Osteoblast (primary cell): ENCODE measurements around the gene C5. TPM values are rescaled to one million over a fixed set of nuclear protein-coding genes. Genes with fewer than 3 reads are reported as not detected.
A peak's percentile ranks its signal among the peaks of the same experiment; 100 is the strongest.

Experiments
- DNase-seq: peaks from one replicate; pipeline ENCODE4 v3.0.0; 2011; ENCODE audit warnings: low spot score, mixed read lengths; ENCODE audit not compliant: insufficient read length; ENCODE audit errors: missing footprints
- H2AFZ ChIP-seq: 2 replicates; pipeline ENCODE4 v1.6.0; 2011; ENCODE audit warnings: mild to moderate bottlenecking, low read length
- H3K27ac ChIP-seq: 2 replicates; pipeline ENCODE4 v1.5.1; 2011; ENCODE audit warnings: mild to moderate bottlenecking, low read depth, low read length, moderate library complexity
- H3K27me3 ChIP-seq: 2 replicates; pipeline ENCODE4 v1.6.0; 2012; ENCODE audit warnings: mild to moderate bottlenecking, control low read depth, inconsistent platforms, low read length, moderate library complexity; ENCODE audit not compliant: insufficient read depth
- H3K36me3 ChIP-seq: 2 replicates; pipeline ENCODE4 v1.5.1; 2011; ENCODE audit warnings: mild to moderate bottlenecking, low read length, control low read depth, moderate library complexity; ENCODE audit not compliant: insufficient read depth
- H3K4me1 ChIP-seq: 2 replicates; pipeline ENCODE4 v1.5.1; 2011; ENCODE audit warnings: mild to moderate bottlenecking, low read length, control low read depth, moderate library complexity; ENCODE audit not compliant: insufficient read depth
- H3K4me2 ChIP-seq: 2 replicates; pipeline ENCODE4 v1.6.0; 2011; ENCODE audit warnings: mild to moderate bottlenecking, low read length; ENCODE audit not compliant: insufficient read depth
- H3K4me3 ChIP-seq: fragments of 200-600 bp; sonication (generic); 3 replicates; pipeline ENCODE4 v1.5.1; 2012; ENCODE audit warnings: mild to moderate bottlenecking, low read length, inconsistent platforms; ENCODE audit not compliant: insufficient read depth
- H3K79me2 ChIP-seq: 2 replicates; pipeline ENCODE4 v1.6.0; 2012; ENCODE audit warnings: mild to moderate bottlenecking, low read length, control low read depth, inconsistent platforms; ENCODE audit not compliant: insufficient read depth
- H3K9me3 ChIP-seq: 2 replicates; pipeline ENCODE4 v1.5.1; 2011; ENCODE audit warnings: low read depth, low read length, control low read depth
- H4K20me1 ChIP-seq: 2 replicates; pipeline ENCODE4 v1.6.0; 2012; ENCODE audit warnings: mild to moderate bottlenecking, low read length, control low read depth; ENCODE audit not compliant: insufficient read depth
- total RNA-seq: library from RNA; depleted of rRNA; stranded (reverse); fragments of >200 nt; gene quantifications from 2 replicates; pipeline ENCODE4 v1.2.3, GENCODE V29; 2012
- TF ChIP-seq, protein P1 (sequence below): IDR thresholded peaks from 2 replicates; pipeline ENCODE4 v1.5.1; 2011; ENCODE audit warnings: mild to moderate bottlenecking, low read depth, low read length, moderate library complexity; ENCODE audit errors: extremely low read depth

The C5 gene
- total RNA-seq, 1 donor, result 5.1 TPM

DNA sequence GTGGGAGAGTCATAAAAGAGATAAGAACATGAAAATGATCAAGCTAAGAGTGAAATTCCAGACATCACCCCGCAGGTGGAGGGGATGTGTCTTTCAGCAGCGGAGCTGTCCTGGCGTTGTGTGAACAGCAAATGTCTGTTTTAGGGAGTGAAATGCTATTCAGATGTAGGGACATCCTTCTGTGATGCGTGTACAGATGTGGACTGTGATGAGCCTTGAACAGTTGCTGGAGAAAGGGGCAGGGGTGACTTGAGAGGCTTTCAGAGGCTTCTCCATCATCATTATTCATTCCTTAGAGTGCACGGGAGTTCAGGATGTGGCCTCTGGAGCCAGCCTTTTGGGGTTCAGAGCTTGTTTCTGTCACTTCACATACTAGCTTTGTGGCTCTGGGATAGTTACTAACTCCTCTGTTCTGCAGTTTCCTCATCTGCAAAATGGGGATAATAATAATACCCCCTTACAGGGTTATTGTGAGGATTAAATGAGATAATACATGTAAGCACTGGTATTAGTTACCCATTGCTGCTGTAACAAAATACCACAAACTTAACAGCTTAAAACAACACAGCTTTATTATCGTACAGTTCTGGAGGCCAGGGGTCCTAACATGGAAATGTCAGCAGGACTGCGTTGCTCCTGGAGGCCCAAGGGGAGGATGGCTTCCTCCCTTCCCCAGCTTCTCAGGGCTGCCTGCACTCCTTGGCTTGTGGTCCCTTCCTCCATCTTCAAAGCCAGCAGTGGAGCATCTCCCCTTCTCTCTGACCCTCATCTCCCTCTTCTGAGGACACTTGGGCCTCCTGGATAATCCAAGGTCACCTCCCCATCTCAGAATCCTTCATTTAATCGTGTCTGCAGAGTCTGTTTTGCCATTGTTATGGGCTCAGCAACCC, 132.8 kb downstream of the C5 start:
- H3K9me3 ChIP-seq, result no peaks in the 10 kb centered on the region
- H3K27me3 ChIP-seq, result no peaks in the 10 kb centered on the region
- H3K27ac ChIP-seq, result no peak overlapping the region
- peaks cover 3% of the 10 kb centered on the region for H3K36me3 ChIP-seq
- H3K4me3 ChIP-seq, result no peak overlapping the region
- H3K79me2 ChIP-seq, result no peaks in the 10 kb centered on the region
- peaks cover 20% of the 10 kb centered on the region for H3K4me1 ChIP-seq
- H3K4me2 ChIP-seq, result no peak overlapping the region
- H4K20me1 ChIP-seq, result no peaks in the 10 kb centered on the region
- DNase-seq, result no peak
- TF ChIP-seq, protein P1, sequence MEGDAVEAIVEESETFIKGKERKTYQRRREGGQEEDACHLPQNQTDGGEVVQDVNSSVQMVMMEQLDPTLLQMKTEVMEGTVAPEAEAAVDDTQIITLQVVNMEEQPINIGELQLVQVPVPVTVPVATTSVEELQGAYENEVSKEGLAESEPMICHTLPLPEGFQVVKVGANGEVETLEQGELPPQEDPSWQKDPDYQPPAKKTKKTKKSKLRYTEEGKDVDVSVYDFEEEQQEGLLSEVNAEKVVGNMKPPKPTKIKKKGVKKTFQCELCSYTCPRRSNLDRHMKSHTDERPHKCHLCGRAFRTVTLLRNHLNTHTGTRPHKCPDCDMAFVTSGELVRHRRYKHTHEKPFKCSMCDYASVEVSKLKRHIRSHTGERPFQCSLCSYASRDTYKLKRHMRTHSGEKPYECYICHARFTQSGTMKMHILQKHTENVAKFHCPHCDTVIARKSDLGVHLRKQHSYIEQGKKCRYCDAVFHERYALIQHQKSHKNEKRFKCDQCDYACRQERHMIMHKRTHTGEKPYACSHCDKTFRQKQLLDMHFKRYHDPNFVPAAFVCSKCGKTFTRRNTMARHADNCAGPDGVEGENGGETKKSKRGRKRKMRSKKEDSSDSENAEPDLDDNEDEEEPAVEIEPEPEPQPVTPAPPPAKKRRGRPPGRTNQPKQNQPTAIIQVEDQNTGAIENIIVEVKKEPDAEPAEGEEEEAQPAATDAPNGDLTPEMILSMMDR, result no peak
- no peak overlapping the region for H2AFZ ChIP-seq

GRCh38 chr9:120916588-120916987, 133.5 kb downstream of the C5 start:
- no peaks in the 10 kb centered on the region for H3K27me3 ChIP-seq
- H3K79me2 ChIP-seq, result no peaks in the 10 kb centered on the region
- no peaks in the 10 kb centered on the region for H3K9me3 ChIP-seq
- peaks cover 20% of the 10 kb centered on the region for H3K4me1 ChIP-seq
- TF ChIP-seq, protein P1, result peak; percentile 16
- H2AFZ ChIP-seq, result no peak overlapping the region
- peaks cover 3% of the 10 kb centered on the region for H3K36me3 ChIP-seq
- no peak overlapping the region for H3K27ac ChIP-seq
- no peak for DNase-seq
- no peak overlapping the region for H3K4me3 ChIP-seq
- H3K4me2 ChIP-seq, result no peak overlapping the region
- H4K20me1 ChIP-seq, result no peaks in the 10 kb centered on the region

GRCh38 chr9:120915854-120916470, 134.1 kb downstream of the C5 start:
- Histone ChIP-seq H2AFZ (no peak overlapping the region), H3K36me3 (peaks cover 3% of the 10 kb centered on the region), H3K27ac (no peak overlapping the region), H3K9me3 (no peaks in the 10 kb centered on the region), H3K4me3 (no peak overlapping the region), H3K4me2 (no peak overlapping the region), H4K20me1 (no peaks in the 10 kb centered on the region), H3K27me3 (no peaks in the 10 kb centered on the region), H3K79me2 (no peaks in the 10 kb centered on the region), H3K4me1 (peaks cover 20% of the 10 kb centered on the region)
- TF ChIP-seq, protein P1, result no peak
- DNase-seq, result no peak

GRCh38 chr9:120914953-120915352, 135.1 kb downstream of the C5 start:
- Histone ChIP-seq H3K9me3 (no peaks in the 10 kb centered on the region), H3K79me2 (no peaks in the 10 kb centered on the region), H3K27ac (no peak overlapping the region), H3K36me3 (peaks cover 3% of the 10 kb centered on the region), H3K4me2 (no peak overlapping the region), H4K20me1 (no peaks in the 10 kb centered on the region), H3K4me1 (peaks cover 21% of the 10 kb centered on the region), H3K27me3 (no peaks in the 10 kb centered on the region), H3K4me3 (no peak overlapping the region), H2AFZ (no peak overlapping the region)
- TF ChIP-seq, protein P1, result no peak
- no peak for DNase-seq
